ENCODE results near the gene ZNF883.

The ZNF883 gene

GRCh38 chr9:112917987-112918362 lies 94.0 kb downstream of the ZNF883 start:
- DNase-seq (ENCODE audit: low read depth, low spot score) = no peak

- DNase-seq (ENCODE audit: low read depth, low spot score) = no peak
Observed at GRCh38 chr9:112917047-112917986, 94.7 kb downstream of the ZNF883 start.

GRCh38 chr9:112914524-112914923 lies 97.5 kb downstream of the ZNF883 start:
- DNase-seq (ENCODE audit: low read depth, low spot score) = no peak

GRCh38 chr9:112913326-112913725 lies 98.7 kb downstream of the ZNF883 start:
- no peak for DNase-seq (ENCODE audit: low read depth, low spot score)

GRCh38 chr9:112912636-112913035 lies 99.4 kb downstream of the ZNF883 start:
- DNase-seq (ENCODE audit: low read depth, low spot score) = no peak

- no peak for DNase-seq (ENCODE audit: low read depth, low spot score)
Observed at GRCh38 chr9:112911736-112912135, 100.3 kb downstream of the ZNF883 start.

All from astrocyte of the hippocampus (primary cell).